Neural progenitor cell (in vitro differentiated cells): ENCODE results near the gene SNTA1. TPM values are rescaled to one million over a fixed set of nuclear protein-coding genes. Genes with fewer than 3 reads are reported as not detected.
"Not testable (repeated sequence)": the region's sequence is repeated elsewhere in the genome, so short reads cannot be mapped to it uniquely, and the experiment has no call there.

Source experiments
- DNase-seq: peaks from one replicate; pipeline ENCODE4 v3.0.0-alpha.2; 2016; ENCODE audit warnings: low spot score
- H2AFZ ChIP-seq: fragments of 200-600 bp; sonication (generic); replicated peaks from 2 replicates; pipeline ENCODE4 v1.6.1; 2016; ENCODE audit warnings: antibody characterized with exemption
- H3F3A ChIP-seq: fragments of 200-600 bp; sonication (generic); 2 replicates; pipeline ENCODE4 v1.6.1; 2016; ENCODE audit warnings: antibody characterized with exemption, low read depth
- H3K27ac ChIP-seq: fragments of 200-600 bp; sonication (generic); 2 replicates; pipeline ENCODE4 v1.5.1; 2016; ENCODE audit warnings: mild to moderate bottlenecking
- H3K27me3 ChIP-seq: fragments of 200-600 bp; sonication (generic); 2 replicates; pipeline ENCODE4 v1.6.1; 2016; ENCODE audit warnings: mild to moderate bottlenecking, moderate library complexity
- H3K36me3 ChIP-seq: fragments of 200-600 bp; sonication (generic); 2 replicates; pipeline ENCODE4 v1.5.1; 2016
- H3K4me1 ChIP-seq: fragments of 200-600 bp; sonication (generic); 2 replicates; pipeline ENCODE4 v1.6.1; 2016; ENCODE audit warnings: mixed run types
- H3K4me2 ChIP-seq: fragments of 200-600 bp; sonication (generic); 2 replicates; pipeline ENCODE4 v1.6.1; 2016
- H3K4me3 ChIP-seq: fragments of 200-600 bp; sonication (generic); 2 replicates; pipeline ENCODE4 v1.5.1; 2016
- H3K79me2 ChIP-seq: fragments of 200-600 bp; sonication (generic); 2 replicates; pipeline ENCODE4 v1.6.1; 2016; ENCODE audit warnings: low read depth
- H3K9ac ChIP-seq: fragments of 200-600 bp; sonication (generic); 2 replicates; pipeline ENCODE4 v1.6.1; 2016
- H3K9me3 ChIP-seq: fragments of 200-600 bp; sonication (generic); 2 replicates; pipeline ENCODE4 v1.5.1; 2016; ENCODE audit warnings: low read depth
- H4K20me1 ChIP-seq: fragments of 200-600 bp; sonication (generic); 2 replicates; pipeline ENCODE4 v1.6.1; 2016; ENCODE audit warnings: low read depth
- H3K27ac Mint-ChIP-seq: 3 replicates; pipeline ENCODE4 v1.8.0; 2021; ENCODE audit warnings: mixed read lengths
- H3K27me3 Mint-ChIP-seq: 2 replicates; pipeline ENCODE4 v1.8.0; 2022; ENCODE audit warnings: low read depth, mild to moderate bottlenecking, inconsistent platforms, moderate library complexity, mixed read lengths; ENCODE audit not compliant: insufficient read depth
- H3K36me3 Mint-ChIP-seq: 3 replicates; pipeline ENCODE4 v1.8.0; 2021; ENCODE audit warnings: mixed read lengths
- H3K4me1 Mint-ChIP-seq: 3 replicates; pipeline ENCODE4 v1.8.0; 2021; ENCODE audit warnings: mixed read lengths
- H3K4me3 Mint-ChIP-seq: 3 replicates; pipeline ENCODE4 v1.8.0; 2021; ENCODE audit warnings: mild to moderate bottlenecking, moderate library complexity, mixed read lengths
- H3K9me3 Mint-ChIP-seq: 3 replicates; pipeline ENCODE4 v1.8.0; 2020; ENCODE audit warnings: mixed read lengths
- CTCF ChIP-seq: fragments of 200-600 bp; sonication (generic); IDR thresholded peaks from 2 replicates; pipeline ENCODE4 v1.5.1; 2017; ENCODE audit warnings: antibody characterized with exemption, mild to moderate bottlenecking
- EZH2 ChIP-seq: fragments of 200-600 bp; sonication (generic); IDR thresholded peaks from 2 replicates; pipeline ENCODE4 v1.6.1; 2017; ENCODE audit warnings: antibody characterized with exemption, mild to moderate bottlenecking, moderate library complexity
- EZH2phosphoT487 ChIP-seq: fragments of 200-600 bp; sonication (generic); IDR thresholded peaks from 2 replicates; pipeline ENCODE4 v1.6.1; 2017; ENCODE audit warnings: antibody characterized with exemption
- total RNA-seq: library from RNA; depleted of rRNA; stranded (reverse); fragments of >200 nt; gene quantifications from 2 replicates; pipeline ENCODE4 v1.2.3, GENCODE V29; 2015; ENCODE audit warnings: low replicate concordance

Gene SNTA1
- total RNA-seq, 1 donor from 2014 or later = 6.3 TPM

GRCh38 chr20:33441142-33441955, 2.2 kb downstream of the SNTA1 start:
- Mint-ChIP-seq H3K4me3 (peak overlapping the region; percentile 35), H3K4me1 (peaks cover 27% of the 10 kb centered on the region), H3K9me3 (no peaks in the 10 kb centered on the region), H3K27me3 (peaks cover 11% of the 10 kb centered on the region), H3K27ac (no peak overlapping the region), H3K36me3 (no peaks in the 10 kb centered on the region)
- H3K36me3 ChIP-seq = no peaks in the 10 kb centered on the region
- H3K27ac ChIP-seq = no peak overlapping the region
- H4K20me1 ChIP-seq = peaks cover 5% of the 10 kb centered on the region
- no peak overlapping the region for H2AFZ ChIP-seq
- H3F3A ChIP-seq = peaks cover 26% of the 10 kb centered on the region
- H3K9me3 ChIP-seq = no peaks in the 10 kb centered on the region
- peaks cover 26% of the 10 kb centered on the region for H3K27me3 ChIP-seq
- no peak overlapping the region for H3K4me2 ChIP-seq
- no peaks in the 10 kb centered on the region for H3K79me2 ChIP-seq
- H3K4me1 ChIP-seq = peaks cover 12% of the 10 kb centered on the region
- no peak overlapping the region for H3K9ac ChIP-seq
- peak; percentile 61 for DNase-seq
- no peak overlapping the region for H3K4me3 ChIP-seq
- TF ChIP-seq CTCF (no peak), EZH2 (no peak), EZH2phosphoT487 (no peak)

GRCh38 chr20:33440562-33440961, 3.0 kb downstream of the SNTA1 start:
- not testable (repeated sequence) for H3K36me3 Mint-ChIP-seq, H3K27ac ChIP-seq, H4K20me1 ChIP-seq, H3K79me2 ChIP-seq, H3K9me3 Mint-ChIP-seq, H3K4me2 ChIP-seq, H2AFZ ChIP-seq, H3K36me3 ChIP-seq, H3K27ac Mint-ChIP-seq, H3K4me3 Mint-ChIP-seq, DNase-seq, H3K4me1 ChIP-seq, H3K9me3 ChIP-seq, H3K4me3 ChIP-seq, H3K9ac ChIP-seq
- peaks cover 26% of the 10 kb centered on the region for H3K27me3 ChIP-seq
- Mint-ChIP-seq H3K27me3 (peaks cover 11% of the 10 kb centered on the region), H3K4me1 (peaks cover 21% of the 10 kb centered on the region)
- peaks cover 19% of the 10 kb centered on the region for H3F3A ChIP-seq

- Histone ChIP-seq H2AFZ (no peak overlapping the region), H3K9ac (no peak overlapping the region), H4K20me1 (peaks cover 5% of the 10 kb centered on the region), H3K9me3 (no peaks in the 10 kb centered on the region), H3K79me2 (no peaks in the 10 kb centered on the region), H3K4me2 (no peak overlapping the region), H3K4me3 (no peak overlapping the region), H3K36me3 (no peaks in the 10 kb centered on the region), H3K27ac (no peak overlapping the region), H3K4me1 (no peaks in the 10 kb centered on the region), H3F3A (peaks cover 6% of the 10 kb centered on the region), H3K27me3 (peaks cover 20% of the 10 kb centered on the region)
- Mint-ChIP-seq H3K27ac (no peak overlapping the region), H3K4me3 (no peak overlapping the region), H3K36me3 (no peaks in the 10 kb centered on the region), H3K9me3 (no peaks in the 10 kb centered on the region), H3K4me1 (peaks cover 7% of the 10 kb centered on the region), H3K27me3 (peaks cover 5% of the 10 kb centered on the region)
- TF ChIP-seq EZH2 = no peak
- TF ChIP-seq EZH2phosphoT487 = no peak
- no peak for TF ChIP-seq CTCF
- DNase-seq = no peak
These were observed 5.1 kb downstream of the SNTA1 start for GRCh38 chr20:33438481-33438880.
